SK-N-SH (cell line): ENCODE results near the gene KLHL22. TPM values are rescaled to one million over a fixed set of nuclear protein-coding genes. Genes with fewer than 3 reads are reported as not detected.

Experiments
- CTCF ChIA-PET: fragments of 300-600, 350-600 bp; formaldehyde crosslinking; extraction: SDS; loops from one replicate; lab custom pipeline; 2021; lab: Yijun Ruan, JAX
- POLR2A ChIA-PET: fragments of 350-600 bp; sonication (Branson Sonifier 250); formaldehyde crosslinking; extraction: SDS; loops from one replicate; lab custom pipeline; 2020; ENCODE audit warnings: antibody characterized with exemption, inconsistent platforms; lab: Yijun Ruan, JAX
- DNase-seq: peaks from one replicate; pipeline ENCODE4 v3.0.0; 2012
- H2AFZ ChIP-seq: fragments of 200-600 bp; sonication (generic); 2 replicates; pipeline ENCODE4 v1.8.1; 2016; ENCODE audit warnings: antibody characterized with exemption, mild to moderate bottlenecking, low read depth
- H3F3A ChIP-seq: fragments of 200-600 bp; sonication (generic); replicated peaks from 2 replicates; pipeline ENCODE3; 2016; ENCODE audit warnings: antibody characterized with exemption, mild to moderate bottlenecking; ENCODE audit not compliant: insufficient read depth
- H3K27ac ChIP-seq, 2 experiments: fragments of 200-500 bp in 1 of 2; fragments of 200-600 bp in 1 of 2; sonication (Bioruptor generic) in 1 of 2; sonication (generic), shearing (Covaris generic) in 1 of 2; 2 replicates each; pipeline versions ENCODE4 v1.5.1 to v1.6.1; 2014 to 2016; ENCODE audit warnings: low read depth in 2 of 2, inconsistent platforms in 1 of 2, low read length in 1 of 2, mild to moderate bottlenecking in 1 of 2, mixed read lengths in 1 of 2
- H3K27me3 ChIP-seq: fragments of 200-600 bp; sonication (generic), shearing (Covaris generic); 2 replicates; pipeline ENCODE4 v1.6.1; 2016; ENCODE audit warnings: mixed run types; ENCODE audit not compliant: insufficient read depth
- H3K36me3 ChIP-seq, 2 experiments: fragments of 200-500 bp in 1 of 2; fragments of 200-600 bp in 1 of 2; sonication (Bioruptor generic) in 1 of 2; sonication (generic) in 1 of 2; replicated peaks in 1 of 2; 2 replicates each; pipeline versions ENCODE3 to v1.5.1; 2014 to 2016; ENCODE audit warnings: low read length in 1 of 2, mild to moderate bottlenecking in 1 of 2; ENCODE audit not compliant: insufficient read depth in 2 of 2, control insufficient read depth in 1 of 2
- H3K4me1 ChIP-seq, 2 experiments: fragments of 200-500 bp in 1 of 2; fragments of 200-600 bp in 1 of 2; sonication (Bioruptor generic) in 1 of 2; sonication (generic), shearing (Covaris generic) in 1 of 2; 2 replicates each; pipeline versions ENCODE4 v1.5.1 to v1.6.1; 2014 to 2016; ENCODE audit warnings: low read depth in 1 of 2, low read length in 1 of 2, mixed run types in 1 of 2; ENCODE audit not compliant: insufficient read depth in 2 of 2, control insufficient read depth in 1 of 2
- H3K4me2 ChIP-seq: fragments of 200-600 bp; sonication (generic), shearing (Covaris generic); 2 replicates; pipeline ENCODE4 v1.6.1; 2017; ENCODE audit warnings: mixed run types
- H3K4me3 ChIP-seq, 2 experiments: fragments of 200-500 bp in 1 of 2; fragments of 200-600 bp in 1 of 2; sonication (Bioruptor generic) in 1 of 2; sonication (generic), shearing (Covaris generic) in 1 of 2; 2 replicates each; pipeline versions ENCODE4 v1.5.1 to v1.8.1; 2014 to 2016; ENCODE audit warnings: low read depth in 2 of 2, inconsistent platforms in 1 of 2, low read length in 1 of 2, mild to moderate bottlenecking in 1 of 2, mixed read lengths in 1 of 2, moderate library complexity in 1 of 2
- H3K79me2 ChIP-seq: fragments of 200-600 bp; sonication (generic); 2 replicates; pipeline ENCODE4 v1.8.1; 2017; ENCODE audit warnings: mild to moderate bottlenecking; ENCODE audit not compliant: insufficient read depth
- H3K9ac ChIP-seq: fragments of 200-600 bp; sonication (generic); 2 replicates; pipeline ENCODE4 v1.6.1; 2017; ENCODE audit warnings: mixed run types
- H3K9me2 ChIP-seq: fragments of 200-600 bp; sonication (generic); 2 replicates; pipeline ENCODE4 v1.6.1; 2017; ENCODE audit warnings: mixed run types
- H3K9me3 ChIP-seq: fragments of 200-600 bp; sonication (generic); 2 replicates; pipeline ENCODE4 v1.6.1; 2017; ENCODE audit warnings: mixed run types, mild to moderate bottlenecking, moderate library complexity
- H4K20me1 ChIP-seq: fragments of 200-600 bp; sonication (generic); 2 replicates; pipeline ENCODE4 v1.6.1; 2017; ENCODE audit warnings: mild to moderate bottlenecking, mixed run types; ENCODE audit not compliant: insufficient read depth
- ELF1 ChIP-seq: IDR thresholded peaks from 2 replicates; pipeline ENCODE4 v1.4.0; 2012
- EP300 ChIP-seq, 2 experiments: IDR thresholded peaks; 2 replicates each; pipeline versions ENCODE4 v1.4.0 to v1.6.1; 2012; ENCODE audit warnings: borderline replicate concordance in 1 of 2, low read depth in 1 of 2, low read length in 1 of 2
- EZH2phosphoT487 ChIP-seq: fragments of 200-600 bp; sonication (generic); IDR thresholded peaks from 2 replicates; pipeline ENCODE4 v1.6.1; 2017; ENCODE audit warnings: low read depth, mixed run types, mild to moderate bottlenecking, antibody characterized with exemption, moderate library complexity, borderline replicate concordance
- FOXJ3 ChIP-seq: sonication (generic); formaldehyde crosslinking; IDR thresholded peaks from 2 replicates; pipeline ENCODE4 v1.5.1; 2020; ENCODE audit warnings: mild to moderate bottlenecking, missing genetic modification reagents
- FOXM1 ChIP-seq: IDR thresholded peaks from 2 replicates; pipeline ENCODE4 v1.4.0; 2012; ENCODE audit warnings: low read depth, mild to moderate bottlenecking
- GABPA ChIP-seq: IDR thresholded peaks from 2 replicates; pipeline ENCODE4 v1.4.0; 2012; ENCODE audit warnings: low read depth, mild to moderate bottlenecking
- GATA2 ChIP-seq: sonication (generic); formaldehyde crosslinking; IDR thresholded peaks from 2 replicates; pipeline ENCODE4 v1.5.0; 2020; ENCODE audit warnings: mild to moderate bottlenecking, missing genetic modification reagents
- MEF2A ChIP-seq: IDR thresholded peaks from 2 replicates; pipeline ENCODE4 v1.4.0; 2012; ENCODE audit warnings: low read depth, borderline replicate concordance
- MXI1 ChIP-seq: IDR thresholded peaks from 2 replicates; pipeline ENCODE4 v1.6.1; 2012; ENCODE audit warnings: mild to moderate bottlenecking, low read depth, low read length, improper control_type of control experiment
- NFIC ChIP-seq: IDR thresholded peaks from 2 replicates; pipeline ENCODE4 v1.4.0; 2012; ENCODE audit warnings: borderline replicate concordance
- NRF1 ChIP-seq: IDR thresholded peaks from 2 replicates; pipeline ENCODE4 v1.6.1; 2012; ENCODE audit warnings: low read depth, mild to moderate bottlenecking, low read length
- POLR2AphosphoS5 ChIP-seq: IDR thresholded peaks from 2 replicates; pipeline ENCODE4 v1.6.1; 2012; ENCODE audit warnings: low read depth, low read length
- RAD21 ChIP-seq: IDR thresholded peaks from 2 replicates; pipeline ENCODE4 v1.6.1; 2012; ENCODE audit warnings: mild to moderate bottlenecking, low read length
- RXRA ChIP-seq: IDR thresholded peaks from 2 replicates; pipeline ENCODE4 v1.4.0; 2012; ENCODE audit warnings: low read depth, mild to moderate bottlenecking, borderline replicate concordance
- SMC3 ChIP-seq: IDR thresholded peaks from 2 replicates; pipeline ENCODE4 v1.6.1; 2012; ENCODE audit warnings: low read depth, low read length, improper control_type of control experiment
- TCF12 ChIP-seq: IDR thresholded peaks from 2 replicates; pipeline ENCODE4 v1.4.0; 2012
- TEAD4 ChIP-seq: IDR thresholded peaks from 2 replicates; pipeline ENCODE4 v1.4.0; 2012; ENCODE audit warnings: mild to moderate bottlenecking, borderline replicate concordance; ENCODE audit not compliant: insufficient read depth
- USF2 ChIP-seq: fragments of 150-350 bp; IDR thresholded peaks from 2 replicates; pipeline ENCODE4 v1.6.1; 2017; ENCODE audit warnings: antibody characterized with exemption, low read length, low read depth, borderline replicate concordance
- ZBTB33 ChIP-seq: IDR thresholded peaks from 2 replicates; pipeline ENCODE4 v1.4.0; 2012; ENCODE audit warnings: low read depth, borderline replicate concordance
- WGBS: methylation state at CpG from one replicate; pipeline ENCODE4 v1.1.6; 2017; ENCODE audit warnings: low lambda C conversion rate; 5-methylcytosine and 5-hydroxymethylcytosine counted together
- polyA plus RNA-seq, 3 experiments: library from polyadenylated mRNA; depleted of rRNA; stranded (reverse); fragments of >200 nt; gene quantifications; 2 replicates each; pipeline ENCODE4 v1.2.3, GENCODE V29; 2012
- TF ChIP-seq, protein P1 (sequence below): fragments of 200-600 bp; sonication (generic); IDR thresholded peaks from 2 replicates; pipeline ENCODE4 v1.6.1; 2017; ENCODE audit warnings: antibody characterized with exemption, mild to moderate bottlenecking, moderate library complexity
- TF ChIP-seq, protein P2 (sequence below): IDR thresholded peaks from 2 replicates; pipeline ENCODE4 v1.6.1; 2012; ENCODE audit warnings: mild to moderate bottlenecking, low read depth, low read length, moderate library complexity

KLHL22 gene
- polyA plus RNA-seq, 1 of the 3 experiments (the other 2 are of a cell fraction) = 26.5 TPM

DNA sequence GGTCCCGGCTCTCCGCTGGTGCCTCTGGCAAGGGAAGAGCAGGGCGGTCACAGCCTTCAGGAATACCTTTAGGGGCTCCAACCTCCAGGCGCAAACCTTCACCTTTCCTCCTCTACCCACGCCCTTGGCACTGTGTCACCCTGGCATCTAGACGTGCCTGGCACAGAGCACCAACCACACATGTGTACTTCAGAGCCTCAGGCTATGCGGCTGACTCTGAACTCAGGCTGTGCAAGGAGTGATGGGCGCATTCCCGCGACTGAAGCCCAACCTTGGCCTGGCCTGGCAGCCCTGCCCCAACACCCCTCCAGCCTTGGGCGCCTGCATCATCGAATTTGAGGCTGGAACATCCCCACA, 69.4 kb downstream of the KLHL22 start:
- TF ChIP-seq TCF12 = no peak
- TF ChIP-seq FOXM1 = no peak
- no peak for TF ChIP-seq SMC3
- no peak for TF ChIP-seq TEAD4
- no peak for TF ChIP-seq GABPA
- TF ChIP-seq GATA2 (CRISPR knock-in tag) = no peak
- TF ChIP-seq MXI1 = no peak
- TF ChIP-seq USF2 = no peak
- TF ChIP-seq EP300 (IDR thresholded peaks at IDR 0.05; ENCODE audit: borderline replicate concordance in 1 of 2, low read depth in 1 of 2, low read length in 1 of 2) = no peak
- TF ChIP-seq, protein P1, sequence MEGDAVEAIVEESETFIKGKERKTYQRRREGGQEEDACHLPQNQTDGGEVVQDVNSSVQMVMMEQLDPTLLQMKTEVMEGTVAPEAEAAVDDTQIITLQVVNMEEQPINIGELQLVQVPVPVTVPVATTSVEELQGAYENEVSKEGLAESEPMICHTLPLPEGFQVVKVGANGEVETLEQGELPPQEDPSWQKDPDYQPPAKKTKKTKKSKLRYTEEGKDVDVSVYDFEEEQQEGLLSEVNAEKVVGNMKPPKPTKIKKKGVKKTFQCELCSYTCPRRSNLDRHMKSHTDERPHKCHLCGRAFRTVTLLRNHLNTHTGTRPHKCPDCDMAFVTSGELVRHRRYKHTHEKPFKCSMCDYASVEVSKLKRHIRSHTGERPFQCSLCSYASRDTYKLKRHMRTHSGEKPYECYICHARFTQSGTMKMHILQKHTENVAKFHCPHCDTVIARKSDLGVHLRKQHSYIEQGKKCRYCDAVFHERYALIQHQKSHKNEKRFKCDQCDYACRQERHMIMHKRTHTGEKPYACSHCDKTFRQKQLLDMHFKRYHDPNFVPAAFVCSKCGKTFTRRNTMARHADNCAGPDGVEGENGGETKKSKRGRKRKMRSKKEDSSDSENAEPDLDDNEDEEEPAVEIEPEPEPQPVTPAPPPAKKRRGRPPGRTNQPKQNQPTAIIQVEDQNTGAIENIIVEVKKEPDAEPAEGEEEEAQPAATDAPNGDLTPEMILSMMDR = no peak
- no peak for TF ChIP-seq ELF1
- TF ChIP-seq NRF1 = no peak
- no peak for TF ChIP-seq MEF2A
- TF ChIP-seq RXRA = no peak
- no peak for TF ChIP-seq FOXJ3
- TF ChIP-seq EZH2phosphoT487 = no peak
- H3K4me2 ChIP-seq = no peak overlapping the region
- no peaks in the 10 kb centered on the region for H3K9me2 ChIP-seq
- ChIA-PET CTCF (no interaction called here), POLR2A (no interaction called here)
- H3K4me1 ChIP-seq = peaks cover 16 to 36% of the 10 kb centered on the region in 2 experiments; a peak in 3 of 4 replicates
- no peak overlapping the region for H3K27ac ChIP-seq
- no peak overlapping the region for H3K9ac ChIP-seq
- H3K79me2 ChIP-seq = peaks cover 11% of the 10 kb centered on the region; the same call in 1 of the 2 replicates
- no peak for DNase-seq
- WGBS = 95% methylated on average over 11 of the region's 12 CpGs
- H3F3A ChIP-seq = peaks cover 8% of the 10 kb centered on the region
- H3K9me3 ChIP-seq = no peaks in the 10 kb centered on the region
- no peaks in the 10 kb centered on the region for H3K27me3 ChIP-seq
- no peak overlapping the region for H2AFZ ChIP-seq
- peaks cover 11 to 56% of the 10 kb centered on the region in 2 experiments for H3K36me3 ChIP-seq
- no peak overlapping the region for H3K4me3 ChIP-seq
- H4K20me1 ChIP-seq = peaks cover 56% of the 10 kb centered on the region

GRCh38 chr22:20425566-20426258, 69.9 kb downstream of the KLHL22 start:
- H3K4me2 ChIP-seq = no peak overlapping the region
- ChIA-PET CTCF (no interaction called here), POLR2A (no interaction called here)
- no peak overlapping the region for H3K4me3 ChIP-seq
- H3K79me2 ChIP-seq = 0 out of 2 replicates have a peak, but pooled peaks cover 5% of the 10 kb centered on the region
- H3K27me3 ChIP-seq = no peaks in the 10 kb centered on the region
- peaks cover 16 to 38% of the 10 kb centered on the region in 2 experiments; a peak in 3 of 4 replicates for H3K4me1 ChIP-seq
- H4K20me1 ChIP-seq = peaks cover 51% of the 10 kb centered on the region
- no peak overlapping the region for H3K9ac ChIP-seq
- H3K36me3 ChIP-seq = peaks cover 11 to 54% of the 10 kb centered on the region in 2 experiments
- H3K27ac ChIP-seq = no peak overlapping the region
- no peaks in the 10 kb centered on the region for H3K9me2 ChIP-seq
- peaks cover 8% of the 10 kb centered on the region for H3F3A ChIP-seq
- DNase-seq = no peak
- no peak overlapping the region for H2AFZ ChIP-seq
- H3K9me3 ChIP-seq = no peaks in the 10 kb centered on the region
- WGBS = 97% methylated on average over 41 of the region's 96 CpGs
- TF ChIP-seq, protein P2, sequence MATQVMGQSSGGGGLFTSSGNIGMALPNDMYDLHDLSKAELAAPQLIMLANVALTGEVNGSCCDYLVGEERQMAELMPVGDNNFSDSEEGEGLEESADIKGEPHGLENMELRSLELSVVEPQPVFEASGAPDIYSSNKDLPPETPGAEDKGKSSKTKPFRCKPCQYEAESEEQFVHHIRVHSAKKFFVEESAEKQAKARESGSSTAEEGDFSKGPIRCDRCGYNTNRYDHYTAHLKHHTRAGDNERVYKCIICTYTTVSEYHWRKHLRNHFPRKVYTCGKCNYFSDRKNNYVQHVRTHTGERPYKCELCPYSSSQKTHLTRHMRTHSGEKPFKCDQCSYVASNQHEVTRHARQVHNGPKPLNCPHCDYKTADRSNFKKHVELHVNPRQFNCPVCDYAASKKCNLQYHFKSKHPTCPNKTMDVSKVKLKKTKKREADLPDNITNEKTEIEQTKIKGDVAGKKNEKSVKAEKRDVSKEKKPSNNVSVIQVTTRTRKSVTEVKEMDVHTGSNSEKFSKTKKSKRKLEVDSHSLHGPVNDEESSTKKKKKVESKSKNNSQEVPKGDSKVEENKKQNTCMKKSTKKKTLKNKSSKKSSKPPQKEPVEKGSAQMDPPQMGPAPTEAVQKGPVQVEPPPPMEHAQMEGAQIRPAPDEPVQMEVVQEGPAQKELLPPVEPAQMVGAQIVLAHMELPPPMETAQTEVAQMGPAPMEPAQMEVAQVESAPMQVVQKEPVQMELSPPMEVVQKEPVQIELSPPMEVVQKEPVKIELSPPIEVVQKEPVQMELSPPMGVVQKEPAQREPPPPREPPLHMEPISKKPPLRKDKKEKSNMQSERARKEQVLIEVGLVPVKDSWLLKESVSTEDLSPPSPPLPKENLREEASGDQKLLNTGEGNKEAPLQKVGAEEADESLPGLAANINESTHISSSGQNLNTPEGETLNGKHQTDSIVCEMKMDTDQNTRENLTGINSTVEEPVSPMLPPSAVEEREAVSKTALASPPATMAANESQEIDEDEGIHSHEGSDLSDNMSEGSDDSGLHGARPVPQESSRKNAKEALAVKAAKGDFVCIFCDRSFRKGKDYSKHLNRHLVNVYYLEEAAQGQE = no peak
- no peak for TF ChIP-seq ZBTB33
- no peak for TF ChIP-seq NRF1
- TF ChIP-seq NFIC = no peak
- no peak for TF ChIP-seq RAD21
- no peak for TF ChIP-seq POLR2AphosphoS5
- TF ChIP-seq TCF12 = no peak
